Stimulated activated naive CD8-positive, alpha-beta T cell treated with anti-CD3 and anti-CD28 coated beads, Interleukin-15, Interleukin-2, amounts not matched to agents 100 U/mL and 50 U/mL, for 24 hours (primary cell): ENCODE results near the gene CCDC81.
"Not testable (repeated sequence)": the region's sequence is repeated elsewhere in the genome, so short reads cannot be mapped to it uniquely, and the experiment has no call there.

ENCODE experiments used
- ATAC-seq: fragments of 150-1000 bp; cut with Tn5 transposase; one replicate; pipeline ENCODE4 v1.10.0; 2021
- DNase-seq: peaks from one replicate; pipeline ENCODE4 v3.0.0; 2021

CCDC81 gene

GRCh38 chr11:86388198-86388597 is 13.5 kb downstream of the CCDC81 start:
- ATAC-seq: no peak
- DNase-seq: no peak

- ATAC-seq: no peak
- no peak for DNase-seq
These were observed 15.8 kb downstream of the CCDC81 start for GRCh38 chr11:86390487-86390886.

- ATAC-seq (no peak), DNase-seq (no peak)
These were observed 20.4 kb downstream of the CCDC81 start for GRCh38 chr11:86395061-86395551.

- no peak for DNase-seq
- no peak for ATAC-seq
These were observed 21.7 kb downstream of the CCDC81 start for GRCh38 chr11:86396396-86396795.

- DNase-seq (no peak), ATAC-seq (no peak)
These were observed 22.7 kb downstream of the CCDC81 start for GRCh38 chr11:86397351-86397750.

- no peak for DNase-seq
- ATAC-seq: no peak
These were observed 23.4 kb downstream of the CCDC81 start for GRCh38 chr11:86398106-86398505.

GRCh38 chr11:86403458-86403857 is 28.8 kb downstream of the CCDC81 start:
- DNase-seq (no peak), ATAC-seq (no peak)

- no peak for DNase-seq
- ATAC-seq: no peak
These were observed 34.2 kb downstream of the CCDC81 start for GRCh38 chr11:86408845-86409244.

GRCh38 chr11:86414032-86414431 is 39.3 kb downstream of the CCDC81 start:
- DNase-seq (no peak), ATAC-seq (no peak)

GRCh38 chr11:86415026-86415425 is 40.3 kb downstream of the CCDC81 start:
- DNase-seq (no peak), ATAC-seq (no peak)

- ATAC-seq (no peak), DNase-seq (no peak)
These were observed 41.8 kb downstream of the CCDC81 start for GRCh38 chr11:86416494-86416893.

GRCh38 chr11:86416951-86417350 is 42.3 kb downstream of the CCDC81 start:
- DNase-seq, ATAC-seq: not testable (repeated sequence)

GRCh38 chr11:86418106-86418505 is 43.4 kb downstream of the CCDC81 start:
- no peak for ATAC-seq
- no peak for DNase-seq

GRCh38 chr11:86418513-86418912 is 43.8 kb downstream of the CCDC81 start:
- ATAC-seq (no peak), DNase-seq (no peak)

GRCh38 chr11:86418917-86419316 is 44.2 kb downstream of the CCDC81 start:
- DNase-seq: no peak
- peak; percentile 73 for ATAC-seq

GRCh38 chr11:86421946-86422345 is 47.3 kb downstream of the CCDC81 start:
- ATAC-seq (no peak), DNase-seq (no peak)

GRCh38 chr11:86422371-86422770 is 47.7 kb downstream of the CCDC81 start:
- no peak for ATAC-seq
- no peak for DNase-seq

- ATAC-seq, DNase-seq: not testable (repeated sequence)
These were observed 48.8 kb downstream of the CCDC81 start for GRCh38 chr11:86423488-86423887.

GRCh38 chr11:86427441-86427840 is 52.8 kb downstream of the CCDC81 start:
- no peak for ATAC-seq
- no peak for DNase-seq

- no peak for ATAC-seq
- no peak for DNase-seq
These were observed 56.6 kb downstream of the CCDC81 start for GRCh38 chr11:86431258-86431657.

GRCh38 chr11:86433361-86434095 is 58.8 kb downstream of the CCDC81 start:
- ATAC-seq: not testable (repeated sequence)

GRCh38 chr11:86435711-86436110 is 61.0 kb downstream of the CCDC81 start:
- DNase-seq (no peak), ATAC-seq (no peak)

More at GRCh38 chr11:86433361-86434095, 58.8 kb downstream of the CCDC81 start:
- DNase-seq: not testable (repeated sequence)

- DNase-seq: no peak
- no peak for ATAC-seq
These were observed 64.0 kb downstream of the CCDC81 start for GRCh38 chr11:86438685-86439084.

- no peak for DNase-seq
- no peak for ATAC-seq
These were observed 65.6 kb downstream of the CCDC81 start for GRCh38 chr11:86440305-86440716.
